ENCODE measurements around the gene ADGRG1.
A peak's percentile ranks its signal among the peaks of the same experiment; 100 is the strongest.
"Not testable (repeated sequence)": the region's sequence is repeated elsewhere in the genome, so short reads cannot be mapped to it uniquely, and the experiment has no call there.

The ADGRG1 gene

GRCh38 chr16:57591086-57591869, 37.2 kb upstream of the ADGRG1 start:
- DNase-seq (ENCODE audit: low read depth in 2 of 2): peak; percentile 71 to 92
- H3K4me3 ChIP-seq (replicated peaks in 1 of 2; ENCODE audit: low read depth in 2 of 2, low read length in 2 of 2): peak overlapping the region in 1 of 2 donors; percentile 28
- peak; percentile 94 for TF ChIP-seq CTCF (IDR thresholded peaks at IDR 0.05; ENCODE audit: low read depth, low read length)

GRCh38 chr16:57591870-57592485, 36.5 kb upstream of the ADGRG1 start:
- no peak for TF ChIP-seq CTCF (IDR thresholded peaks at IDR 0.05; ENCODE audit: low read depth, low read length)
- no peak overlapping the region for H3K4me3 ChIP-seq (replicated peaks in 1 of 2; ENCODE audit: low read depth in 2 of 2, low read length in 2 of 2)

GRCh38 chr16:57592591-57593003, 35.8 kb upstream of the ADGRG1 start:
- no peak overlapping the region for H3K4me3 ChIP-seq (replicated peaks in 1 of 2; ENCODE audit: low read depth in 2 of 2, low read length in 2 of 2)
- DNase-seq (ENCODE audit: low read depth in 2 of 2): no peak

More at GRCh38 chr16:57591870-57592485, 36.5 kb upstream of the ADGRG1 start:
- no peak for DNase-seq (ENCODE audit: low read depth in 2 of 2)

GRCh38 chr16:57593021-57593420, 35.4 kb upstream of the ADGRG1 start:
- TF ChIP-seq CTCF (IDR thresholded peaks at IDR 0.05; ENCODE audit: low read depth, low read length): no peak
- DNase-seq (ENCODE audit: low read depth in 2 of 2): no peak
- no peak overlapping the region for H3K4me3 ChIP-seq (replicated peaks in 1 of 2; ENCODE audit: low read depth in 2 of 2, low read length in 2 of 2)

More at GRCh38 chr16:57592591-57593003, 35.8 kb upstream of the ADGRG1 start:
- TF ChIP-seq CTCF (IDR thresholded peaks at IDR 0.05; ENCODE audit: low read depth, low read length): no peak

GRCh38 chr16:57593990-57594389, 34.4 kb upstream of the ADGRG1 start:
- TF ChIP-seq CTCF (IDR thresholded peaks at IDR 0.05; ENCODE audit: low read depth, low read length): no peak
- no peak for DNase-seq (ENCODE audit: low read depth in 2 of 2)
- H3K4me3 ChIP-seq (replicated peaks in 1 of 2; ENCODE audit: low read depth in 2 of 2, low read length in 2 of 2): no peak overlapping the region

GRCh38 chr16:57594531-57595031, 33.8 kb upstream of the ADGRG1 start:
- H3K4me3 ChIP-seq (replicated peaks in 1 of 2; ENCODE audit: low read depth in 2 of 2, low read length in 2 of 2): no peak overlapping the region
- TF ChIP-seq CTCF (IDR thresholded peaks at IDR 0.05; ENCODE audit: low read depth, low read length): no peak
- DNase-seq (ENCODE audit: low read depth in 2 of 2): no peak

- not testable (repeated sequence) for H3K4me3 ChIP-seq (replicated peaks in 1 of 2; ENCODE audit: low read depth in 2 of 2, low read length in 2 of 2); DNase-seq (ENCODE audit: low read depth in 2 of 2)
These were observed 32.2 kb upstream of the ADGRG1 start for GRCh38 chr16:57596234-57596633.

All from cardiac fibroblast (primary cell).